Sigmoid colon (tissue), 7 donors: Measurements from ENCODE around the gene SVOPL. TPM values are rescaled to one million over a fixed set of nuclear protein-coding genes. Genes with fewer than 3 reads are reported as not detected.

ENCODE experiments used
- DNase-seq: peaks from one replicate; pipeline ENCODE4 v3.0.0-alpha.2; 2019
- H3K27ac ChIP-seq, 4 donors: fragments of 200-600 bp; sonication (generic); one replicate each; pipeline ENCODE4 v1.5.1; 2016 to 2019; ENCODE audit warnings: mild to moderate bottlenecking in 1 of 4
- H3K27me3 ChIP-seq, 3 donors: fragments of 200-600 bp; sonication (generic); one replicate each; pipeline ENCODE4 v1.5.1; 2019; ENCODE audit warnings: mild to moderate bottlenecking in 1 of 3
- H3K36me3 ChIP-seq, 4 donors: fragments of 200-600 bp; sonication (generic); one replicate each; pipeline ENCODE4 v1.5.1; 2016 to 2019
- H3K4me1 ChIP-seq, 4 donors: fragments of 200-600 bp; sonication (generic); one replicate each; pipeline ENCODE4 v1.5.1; 2017 to 2019
- H3K4me3 ChIP-seq, 4 donors: fragments of 200-600 bp; sonication (generic); one replicate each; pipeline ENCODE4 v1.5.1; 2017 to 2019; ENCODE audit warnings: mild to moderate bottlenecking in 2 of 4, moderate library complexity in 1 of 4
- H3K9me3 ChIP-seq, 4 donors: fragments of 200-600 bp in 3 of 4; sonication (generic) in 3 of 4; one replicate each; pipeline versions ENCODE4 v1.5.1 to v1.6.1; 2013 to 2019
- EP300 ChIP-seq, 4 donors: sonication (generic); formaldehyde crosslinking; IDR thresholded peaks; one replicate each; pipeline ENCODE4 v1.6.1; 2017; ENCODE audit warnings: antibody characterized with exemption in 4 of 4
- POLR2A ChIP-seq, 2 donors: fragments of 450-650 bp; IDR thresholded peaks; one replicate each; pipeline ENCODE4 v1.6.1; 2016; ENCODE audit warnings: antibody characterized with exemption in 2 of 2, mild to moderate bottlenecking in 2 of 2, moderate library complexity in 2 of 2
- POLR2AphosphoS5 ChIP-seq, 4 donors: sonication (generic); formaldehyde crosslinking; IDR thresholded peaks; one replicate each; pipeline ENCODE4 v1.6.1; 2017; ENCODE audit warnings: antibody characterized with exemption in 4 of 4
- WGBS, 2 donors: extraction: QIAGEN DNeasy Blood & Tissue Kit; methylation state at CpG; one replicate each; pipeline ENCODE4 v1.1.7; 2013; 5-methylcytosine and 5-hydroxymethylcytosine counted together
- intact Hi-C: fragments of 100-400 bp; cut with DNase I; formaldehyde crosslinking; loops from one replicate; pipeline ENCODE4 v1.15.1; 2023
- polyA plus RNA-seq, 3 donors: library from polyadenylated mRNA; stranded (reverse); fragments of 200-250 nt; gene quantifications; one replicate each; pipeline ENCODE4 v1.2.3, GENCODE V29; 2013
- total RNA-seq, 4 donors: library from RNA; depleted of rRNA; stranded (reverse); fragments of >200 nt; gene quantifications; one replicate each; pipeline ENCODE4 v1.1.0, GENCODE V29; 2016
- TF ChIP-seq, protein P1 (sequence below), 4 experiments: fragments of 450-650 bp in 3 of 4; fragments of 200-600 bp in 1 of 4; IDR thresholded peaks; one replicate each; pipeline ENCODE4 v1.5.1; 2016 to 2019; ENCODE audit warnings: antibody characterized with exemption in 4 of 4, mild to moderate bottlenecking in 3 of 4, moderate library complexity in 2 of 4
- donor health status: healthy with polysubstance abuse.
- donor health status: Bipolar disorder and iron deficiency.
- donor health status: healthy.

Gene SVOPL
- total and polyA plus RNA-seq, 7 donors = 1.8 to 2.3 TPM; not detected in 5

- Histone ChIP-seq H3K27ac (no peak overlapping the region), H3K9me3 (peaks cover 0 to 5% (median 0%) of the 10 kb centered on the region in 4 donors), H3K4me1 (no peaks in the 10 kb centered on the region), H3K4me3 (no peak overlapping the region), H3K27me3 (no peaks in the 10 kb centered on the region), H3K36me3 (no peaks in the 10 kb centered on the region)
- WGBS, 2 donors = 91 to 92% methylated on average over 4 of the region's 4 CpGs
- intact Hi-C loops = no loop called here
- no peak for TF ChIP-seq POLR2AphosphoS5 (IDR thresholded peaks at IDR 0.05)
- TF ChIP-seq, protein P1, sequence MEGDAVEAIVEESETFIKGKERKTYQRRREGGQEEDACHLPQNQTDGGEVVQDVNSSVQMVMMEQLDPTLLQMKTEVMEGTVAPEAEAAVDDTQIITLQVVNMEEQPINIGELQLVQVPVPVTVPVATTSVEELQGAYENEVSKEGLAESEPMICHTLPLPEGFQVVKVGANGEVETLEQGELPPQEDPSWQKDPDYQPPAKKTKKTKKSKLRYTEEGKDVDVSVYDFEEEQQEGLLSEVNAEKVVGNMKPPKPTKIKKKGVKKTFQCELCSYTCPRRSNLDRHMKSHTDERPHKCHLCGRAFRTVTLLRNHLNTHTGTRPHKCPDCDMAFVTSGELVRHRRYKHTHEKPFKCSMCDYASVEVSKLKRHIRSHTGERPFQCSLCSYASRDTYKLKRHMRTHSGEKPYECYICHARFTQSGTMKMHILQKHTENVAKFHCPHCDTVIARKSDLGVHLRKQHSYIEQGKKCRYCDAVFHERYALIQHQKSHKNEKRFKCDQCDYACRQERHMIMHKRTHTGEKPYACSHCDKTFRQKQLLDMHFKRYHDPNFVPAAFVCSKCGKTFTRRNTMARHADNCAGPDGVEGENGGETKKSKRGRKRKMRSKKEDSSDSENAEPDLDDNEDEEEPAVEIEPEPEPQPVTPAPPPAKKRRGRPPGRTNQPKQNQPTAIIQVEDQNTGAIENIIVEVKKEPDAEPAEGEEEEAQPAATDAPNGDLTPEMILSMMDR (IDR thresholded peaks at IDR 0.05) = no peak
- TF ChIP-seq POLR2A (IDR thresholded peaks at IDR 0.05) = no peak
- TF ChIP-seq EP300 (IDR thresholded peaks at IDR 0.05) = no peak
- DNase-seq = no peak
These were observed 43.2 kb downstream of the SVOPL start for GRCh38 chr7:138657854-138658386.

- no peak for DNase-seq
- no peaks in the 10 kb centered on the region for H3K4me1 ChIP-seq
- no peaks in the 10 kb centered on the region for H3K36me3 ChIP-seq
- H3K27me3 ChIP-seq = no peaks in the 10 kb centered on the region
- no peak overlapping the region for H3K27ac ChIP-seq
- no peak overlapping the region for H3K4me3 ChIP-seq
- peaks cover 0 to 5% (median 0%) of the 10 kb centered on the region in 4 donors for H3K9me3 ChIP-seq
- intact Hi-C loops = no loop called here
- 95 to 99% methylated on average over 2 of the region's 2 CpGs for WGBS, 2 donors
- no peak for TF ChIP-seq EP300 (IDR thresholded peaks at IDR 0.05)
- no peak for TF ChIP-seq POLR2AphosphoS5 (IDR thresholded peaks at IDR 0.05)
- TF ChIP-seq POLR2A (IDR thresholded peaks at IDR 0.05) = no peak
- TF ChIP-seq, protein P1 (IDR thresholded peaks at IDR 0.05) = no peak
These were observed 44.2 kb downstream of the SVOPL start for GRCh38 chr7:138656952-138657351.

DNA sequence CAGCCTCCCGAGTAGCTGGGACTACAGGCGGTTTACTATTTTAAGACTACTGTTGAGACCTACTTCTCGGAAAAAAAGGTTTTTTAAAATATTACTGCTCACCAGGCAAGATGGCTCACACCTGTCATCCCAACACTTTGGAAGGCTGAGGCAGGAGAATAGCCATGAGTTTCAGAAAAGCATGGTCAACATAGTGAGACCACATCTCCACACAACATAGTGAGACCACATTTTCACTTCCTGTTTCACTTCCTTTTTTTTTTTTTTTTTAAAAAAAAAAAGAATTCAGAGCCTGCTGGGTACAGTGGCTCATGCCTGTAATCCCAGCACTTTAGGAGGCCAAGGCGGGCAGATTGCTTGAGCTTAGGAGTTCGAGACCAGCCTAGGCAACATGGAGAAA, 46.5 kb downstream of the SVOPL start:
- Histone ChIP-seq H3K27ac (no peak overlapping the region), H3K36me3 (no peaks in the 10 kb centered on the region), H3K27me3 (no peaks in the 10 kb centered on the region), H3K4me1 (no peaks in the 10 kb centered on the region), H3K9me3 (peaks cover 0 to 5% (median 0%) of the 10 kb centered on the region in 4 donors), H3K4me3 (no peak overlapping the region)
- WGBS, 2 donors = 90 to 93% methylated on average over 5 of the region's 5 CpGs
- no peak for TF ChIP-seq POLR2A (IDR thresholded peaks at IDR 0.05)
- TF ChIP-seq EP300 (IDR thresholded peaks at IDR 0.05) = no peak
- no peak for TF ChIP-seq POLR2AphosphoS5 (IDR thresholded peaks at IDR 0.05)
- intact Hi-C loops = no loop called here
- no peak for DNase-seq

GRCh38 chr7:138649506-138649905, 51.7 kb downstream of the SVOPL start:
- no peaks in the 10 kb centered on the region for H3K36me3 ChIP-seq

GRCh38 chr7:138645284-138645683, 55.9 kb downstream of the SVOPL start:
- TF ChIP-seq EP300 (IDR thresholded peaks at IDR 0.05) (no peak), POLR2AphosphoS5 (IDR thresholded peaks at IDR 0.05) (no peak), POLR2A (IDR thresholded peaks at IDR 0.05) (no peak)
- TF ChIP-seq, protein P1 (IDR thresholded peaks at IDR 0.05) = no peak
- Histone ChIP-seq H3K9me3 (no peaks in the 10 kb centered on the region), H3K36me3 (no peaks in the 10 kb centered on the region), H3K27ac (no peak overlapping the region), H3K4me1 (no peaks in the 10 kb centered on the region), H3K4me3 (no peak overlapping the region), H3K27me3 (no peaks in the 10 kb centered on the region)
- whole genome bisulfite sequencing, 2 donors = 94 to 95% methylated on average over 7 of the region's 7 CpGs
- no peak for DNase-seq
- intact Hi-C loops = no loop called here

More at GRCh38 chr7:138649506-138649905, 51.7 kb downstream of the SVOPL start:
- TF ChIP-seq POLR2A (IDR thresholded peaks at IDR 0.05) (no peak), EP300 (IDR thresholded peaks at IDR 0.05) (no peak), POLR2AphosphoS5 (IDR thresholded peaks at IDR 0.05) (no peak)
- TF ChIP-seq, protein P1 (IDR thresholded peaks at IDR 0.05) = no peak
- no peaks in the 10 kb centered on the region for H3K4me1 ChIP-seq
- WGBS, 2 donors = 88 to 90% methylated on average over 5 of the region's 5 CpGs
- no peaks in the 10 kb centered on the region for H3K27me3 ChIP-seq
- H3K27ac ChIP-seq = no peak overlapping the region
- intact Hi-C loops = no loop called here
- DNase-seq = no peak
- no peaks in the 10 kb centered on the region for H3K9me3 ChIP-seq
- H3K4me3 ChIP-seq = no peak overlapping the region
